SJSA1 (cell line): Measurements from ENCODE around the gene LIMCH1. TPM values are rescaled to one million over a fixed set of nuclear protein-coding genes. Genes with fewer than 3 reads are reported as not detected.
"Not testable (repeated sequence)": the region's sequence is repeated elsewhere in the genome, so short reads cannot be mapped to it uniquely, and the experiment has no call there.

ENCODE experiments used
- DNase-seq, 2 experiments: peaks; one replicate each; pipeline ENCODE4 v3.0.0-alpha.2; 2015 to 2020; ENCODE audit warnings: low spot score in 2 of 2, low read depth in 1 of 2
- H3K27ac ChIP-seq: fragments of 250-450 bp; sonication (Bioruptor Pico); 2 replicates; pipeline ENCODE4 v1.5.1; 2020; ENCODE audit warnings: mild to moderate bottlenecking, moderate library complexity
- H3K27me3 ChIP-seq: fragments of 250-450 bp; sonication (Bioruptor Pico); replicated peaks from 2 replicates; pipeline ENCODE4 v1.5.1; 2020; ENCODE audit warnings: mild to moderate bottlenecking, moderate library complexity
- H3K36me3 ChIP-seq: fragments of 250-450 bp; sonication (Bioruptor Pico); 2 replicates; pipeline ENCODE4 v1.5.1; 2020; ENCODE audit warnings: mild to moderate bottlenecking
- H3K4me1 ChIP-seq: fragments of 250-450 bp; sonication (Bioruptor Pico); replicated peaks from 2 replicates; pipeline ENCODE4 v1.6.1; 2021; ENCODE audit warnings: mild to moderate bottlenecking
- H3K4me3 ChIP-seq: fragments of 250-450 bp; sonication (Bioruptor Pico); 2 replicates; pipeline ENCODE4 v1.5.1; 2020; ENCODE audit warnings: mild to moderate bottlenecking
- H3K9me3 ChIP-seq: fragments of 250-450 bp; sonication (Bioruptor Pico); replicated peaks from 2 replicates; pipeline ENCODE4 v1.5.1; 2020; ENCODE audit warnings: mild to moderate bottlenecking
- total RNA-seq: library from RNA; depleted of rRNA; stranded (reverse); fragments of >200 nt; shearing (Covaris generic); gene quantifications from 2 replicates; pipeline ENCODE4 v1.2.3, GENCODE V29; 2014; rRNA removed

The LIMCH1 gene, protein sequence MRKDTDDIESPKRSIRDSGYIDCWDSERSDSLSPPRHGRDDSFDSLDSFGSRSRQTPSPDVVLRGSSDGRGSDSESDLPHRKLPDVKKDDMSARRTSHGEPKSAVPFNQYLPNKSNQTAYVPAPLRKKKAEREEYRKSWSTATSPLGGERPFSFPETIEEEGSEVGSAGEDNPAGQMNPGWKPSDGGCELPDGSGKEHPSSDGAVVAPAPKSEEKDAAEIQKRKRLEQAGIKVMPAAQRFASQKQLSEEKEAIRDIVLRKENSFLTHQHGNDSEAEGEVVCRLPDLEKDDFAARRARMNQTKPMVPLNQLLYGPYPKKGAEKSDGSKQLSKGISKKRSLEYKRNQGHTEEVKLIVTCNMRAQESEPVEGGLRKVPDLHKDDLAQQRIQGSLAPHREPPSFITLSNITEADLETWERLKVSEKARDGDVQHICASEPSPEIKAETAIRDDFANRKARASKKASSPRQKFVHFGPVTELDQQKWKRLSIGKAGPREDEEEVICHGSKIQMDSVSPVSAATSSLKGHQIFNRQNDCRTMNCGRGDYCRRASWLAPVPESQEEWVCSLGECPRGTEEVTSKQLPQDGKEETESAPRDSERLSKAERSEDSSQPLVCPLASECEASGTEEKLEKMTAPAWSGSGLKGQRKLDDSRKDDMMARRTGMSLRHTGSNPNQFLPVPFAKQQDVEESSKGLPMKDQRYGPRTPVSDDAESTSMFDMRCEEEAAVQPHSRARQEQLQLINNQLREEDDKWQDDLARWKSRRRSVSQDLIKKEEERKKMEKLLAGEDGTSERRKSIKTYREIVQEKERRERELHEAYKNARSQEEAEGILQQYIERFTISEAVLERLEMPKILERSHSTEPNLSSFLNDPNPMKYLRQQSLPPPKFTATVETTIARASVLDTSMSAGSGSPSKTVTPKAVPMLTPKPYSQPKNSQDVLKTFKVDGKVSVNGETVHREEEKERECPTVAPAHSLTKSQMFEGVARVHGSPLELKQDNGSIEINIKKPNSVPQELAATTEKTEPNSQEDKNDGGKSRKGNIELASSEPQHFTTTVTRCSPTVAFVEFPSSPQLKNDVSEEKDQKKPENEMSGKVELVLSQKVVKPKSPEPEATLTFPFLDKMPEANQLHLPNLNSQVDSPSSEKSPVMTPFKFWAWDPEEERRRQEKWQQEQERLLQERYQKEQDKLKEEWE (N-terminal part only)
- total RNA-seq, result 27.7 and 37.4 TPM in 2 replicates

DNA sequence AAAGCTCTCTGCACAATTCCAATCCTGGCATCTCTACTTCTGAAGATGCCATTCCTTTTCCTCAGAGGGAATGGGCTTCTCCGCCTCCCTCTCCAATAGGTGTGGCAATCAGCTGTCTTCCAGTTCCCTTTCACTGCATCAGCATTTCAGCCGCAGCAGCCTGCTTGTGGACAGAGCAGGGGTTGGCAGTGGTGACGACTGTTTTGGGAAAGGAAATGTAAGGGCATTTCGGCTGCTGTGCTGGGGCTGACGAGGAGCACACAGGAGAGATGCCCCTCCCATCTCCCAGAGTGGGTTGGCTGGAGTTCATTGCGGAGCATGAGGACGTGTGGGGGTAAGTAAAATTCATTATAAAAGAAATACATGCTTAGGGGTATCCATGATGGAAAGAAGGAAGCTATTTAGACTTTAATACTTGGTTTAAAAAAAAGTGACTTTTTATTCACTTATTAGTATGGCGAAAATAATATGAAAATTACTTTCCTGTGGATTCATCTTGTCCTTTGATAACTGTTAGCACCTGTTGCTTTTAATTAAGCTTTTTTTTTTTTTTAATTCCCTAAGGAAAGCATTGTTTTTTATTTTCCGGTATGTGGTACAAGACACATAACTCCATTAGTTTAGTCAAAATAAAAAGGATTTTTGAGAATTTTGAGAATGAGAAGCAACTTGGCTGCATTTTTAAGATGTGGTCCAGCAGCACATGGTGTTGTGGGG lies at the start of gene LIMCH1:
Gene LIMCH1 (plus strand): TSS at position 141 of the 717 bp plus-strand sequence. CDS start 67,839 bp downstream, outside the sequence.
- H3K36me3 ChIP-seq, result no peaks in the 10 kb centered on the region
- no peaks in the 10 kb centered on the region for H3K9me3 ChIP-seq
- H3K4me1 ChIP-seq, result peaks cover 33% of the 10 kb centered on the region
- DNase-seq, result peak; percentile 27 to 46
- no peaks in the 10 kb centered on the region for H3K27me3 ChIP-seq
- peak within 1 kb of the TSS; percentile 5; the same call in 1 of the 2 replicates for H3K4me3 ChIP-seq
- H3K27ac ChIP-seq, result peak within 1 kb of the TSS; percentile 21

GRCh38 chr4:41491081-41491576 lies 46.8 kb upstream of the LIMCH1 start:
- not testable (repeated sequence) for H3K4me3 ChIP-seq, H3K36me3 ChIP-seq, DNase-seq, H3K27ac ChIP-seq, H3K9me3 ChIP-seq, H3K4me1 ChIP-seq, H3K27me3 ChIP-seq

DNA sequence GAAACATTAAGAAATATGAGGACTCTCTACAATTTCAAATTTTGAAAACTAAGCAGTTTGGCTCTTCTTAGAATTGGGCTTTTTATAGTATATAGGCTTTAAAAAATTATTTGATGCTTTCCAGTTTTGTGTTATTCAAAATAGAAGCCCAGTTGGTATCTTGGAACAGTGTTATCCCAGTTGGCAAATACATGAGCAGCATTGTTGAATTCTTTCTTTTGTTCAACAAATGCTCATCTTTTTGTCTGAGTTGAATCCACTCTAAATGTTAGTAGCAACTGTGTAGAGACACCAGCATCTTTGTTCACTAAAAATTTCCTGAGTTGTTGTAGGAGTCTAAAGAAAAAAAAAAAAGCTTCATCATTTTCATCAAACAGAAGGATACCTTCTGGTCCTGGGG lies 41.0 kb upstream of the LIMCH1 start:
- H3K4me3 ChIP-seq, result no peak overlapping the region
- H3K4me1 ChIP-seq, result no peaks in the 10 kb centered on the region
- H3K27ac ChIP-seq, result no peak overlapping the region
- DNase-seq, result no peak
- no peaks in the 10 kb centered on the region for H3K36me3 ChIP-seq
- H3K27me3 ChIP-seq, result no peaks in the 10 kb centered on the region
- no peaks in the 10 kb centered on the region for H3K9me3 ChIP-seq

- H3K36me3 ChIP-seq, result no peaks in the 10 kb centered on the region
- H3K27me3 ChIP-seq, result no peaks in the 10 kb centered on the region
- DNase-seq, result no peak
- no peaks in the 10 kb centered on the region for H3K4me1 ChIP-seq
- no peak overlapping the region for H3K4me3 ChIP-seq
- H3K27ac ChIP-seq, result no peak overlapping the region
- no peaks in the 10 kb centered on the region for H3K9me3 ChIP-seq
Measured at GRCh38 chr4:41498177-41498576, 39.8 kb upstream of the LIMCH1 start.

DNA sequence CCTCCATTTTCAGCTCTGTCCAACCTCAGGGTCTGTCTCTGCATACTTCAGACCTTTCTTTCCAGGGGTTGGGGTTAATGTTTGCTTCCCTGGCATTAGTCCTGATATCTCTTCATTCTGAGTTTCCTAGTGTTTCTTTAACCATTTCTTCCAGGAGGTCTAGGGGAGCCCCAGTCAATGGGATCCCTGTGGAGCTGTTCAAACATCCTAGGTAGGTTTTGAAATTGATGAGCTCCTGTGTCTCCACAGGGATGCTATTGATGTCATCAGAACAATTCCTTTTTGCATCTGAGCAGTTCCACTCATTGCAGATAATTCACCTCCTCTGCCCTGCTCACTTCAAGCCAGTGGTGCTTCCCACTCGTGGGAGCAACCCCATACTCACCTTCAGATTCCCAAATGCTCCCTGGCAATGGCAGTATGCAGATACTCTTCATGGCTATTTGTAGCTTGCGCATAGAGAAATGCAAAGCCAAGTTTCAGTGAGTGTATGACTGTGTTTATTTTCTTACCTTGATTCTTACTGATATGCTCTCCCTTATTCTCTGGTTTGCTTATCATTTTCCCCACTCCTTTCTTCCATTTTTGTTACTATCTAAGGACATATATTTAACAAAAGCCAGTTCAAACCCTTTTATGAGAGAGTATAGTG lies 33.7 kb upstream of the LIMCH1 start:
- no peaks in the 10 kb centered on the region for H3K27me3 ChIP-seq
- no peak overlapping the region for H3K4me3 ChIP-seq
- no peak overlapping the region for H3K27ac ChIP-seq
- no peaks in the 10 kb centered on the region for H3K9me3 ChIP-seq
- peaks cover 16% of the 10 kb centered on the region for H3K4me1 ChIP-seq
- DNase-seq, result no peak
- H3K36me3 ChIP-seq, result no peaks in the 10 kb centered on the region

GRCh38 chr4:41505161-41505661 lies 32.7 kb upstream of the LIMCH1 start:
- DNase-seq, result no peak
- Histone ChIP-seq H3K36me3 (no peaks in the 10 kb centered on the region), H3K27me3 (no peaks in the 10 kb centered on the region), H3K9me3 (no peaks in the 10 kb centered on the region), H3K4me1 (peaks cover 16% of the 10 kb centered on the region), H3K27ac (no peak overlapping the region), H3K4me3 (no peak overlapping the region)

- DNase-seq, result no peak
- peaks cover 16% of the 10 kb centered on the region for H3K4me1 ChIP-seq
- no peaks in the 10 kb centered on the region for H3K36me3 ChIP-seq
- H3K27me3 ChIP-seq, result no peaks in the 10 kb centered on the region
- H3K9me3 ChIP-seq, result no peaks in the 10 kb centered on the region
- H3K4me3 ChIP-seq, result no peak overlapping the region
- H3K27ac ChIP-seq, result no peak overlapping the region
Measured at GRCh38 chr4:41506130-41506529, 31.8 kb upstream of the LIMCH1 start.

- no peaks in the 10 kb centered on the region for H3K27me3 ChIP-seq
- H3K27ac ChIP-seq, result peak overlapping the region; percentile 42; the same call in 1 of the 2 replicates
- peaks cover 16% of the 10 kb centered on the region for H3K4me1 ChIP-seq
- H3K9me3 ChIP-seq, result no peaks in the 10 kb centered on the region
- no peaks in the 10 kb centered on the region for H3K36me3 ChIP-seq
- no peak overlapping the region for H3K4me3 ChIP-seq
- no peak for DNase-seq
Measured at GRCh38 chr4:41507291-41507947, 30.5 kb upstream of the LIMCH1 start.

DNA sequence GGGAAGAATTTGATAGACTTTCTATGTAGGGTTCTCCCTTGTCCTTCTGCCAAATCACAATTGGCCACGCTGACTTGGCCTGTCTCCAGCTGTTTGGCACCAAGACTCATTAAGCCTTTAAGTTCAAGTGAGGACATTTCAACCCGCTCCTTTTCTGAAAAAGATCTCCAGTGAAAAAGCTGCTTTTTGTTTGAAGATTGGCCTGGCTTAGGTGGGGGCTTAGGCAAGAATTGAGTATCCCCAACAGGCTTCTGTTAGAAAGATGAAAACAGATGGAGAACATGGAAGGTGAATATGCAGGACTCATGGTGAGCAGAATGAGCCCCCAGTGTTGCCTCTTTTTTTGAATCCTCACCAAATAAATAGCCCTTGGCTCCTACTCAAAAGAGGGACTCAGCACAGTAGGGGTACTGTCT lies 28.5 kb upstream of the LIMCH1 start:
- no peak for DNase-seq
- Histone ChIP-seq H3K27ac (no peak overlapping the region), H3K4me1 (peaks cover 16% of the 10 kb centered on the region), H3K9me3 (no peaks in the 10 kb centered on the region), H3K27me3 (no peaks in the 10 kb centered on the region), H3K4me3 (no peak overlapping the region), H3K36me3 (no peaks in the 10 kb centered on the region)

DNA sequence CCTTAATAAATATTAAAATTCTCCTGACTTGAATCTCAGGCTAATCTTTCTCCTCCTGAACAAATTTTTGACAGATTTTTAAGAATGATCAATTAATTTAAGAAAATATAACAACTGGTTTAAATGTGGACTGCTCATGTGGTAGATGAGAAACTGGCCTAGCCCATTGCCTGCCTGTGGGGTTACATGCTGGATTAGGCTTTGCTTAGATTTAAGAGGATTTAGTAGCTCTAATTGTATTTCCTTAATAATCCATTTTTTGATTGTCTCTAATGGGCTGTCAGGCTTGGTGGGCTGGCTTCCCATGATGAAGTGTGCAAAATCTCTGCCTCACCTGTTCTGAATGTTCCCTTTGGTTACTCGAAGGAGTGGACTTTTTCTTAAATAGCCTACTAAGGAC lies 27.8 kb upstream of the LIMCH1 start:
- Histone ChIP-seq H3K36me3 (no peaks in the 10 kb centered on the region), H3K27ac (no peak overlapping the region), H3K27me3 (no peaks in the 10 kb centered on the region), H3K9me3 (no peaks in the 10 kb centered on the region), H3K4me1 (peaks cover 14% of the 10 kb centered on the region), H3K4me3 (no peak overlapping the region)
- DNase-seq, result no peak

GRCh38 chr4:41512136-41512535 lies 25.8 kb upstream of the LIMCH1 start:
- H3K27ac ChIP-seq, result no peak overlapping the region
- DNase-seq, result no peak
- H3K27me3 ChIP-seq, result no peaks in the 10 kb centered on the region

GRCh38 chr4:41512596-41512995 lies 25.4 kb upstream of the LIMCH1 start:
- Histone ChIP-seq H3K27ac (no peak overlapping the region), H3K9me3 (no peaks in the 10 kb centered on the region), H3K27me3 (no peaks in the 10 kb centered on the region), H3K36me3 (no peaks in the 10 kb centered on the region), H3K4me1 (no peaks in the 10 kb centered on the region), H3K4me3 (no peak overlapping the region)
- no peak for DNase-seq

More at GRCh38 chr4:41512136-41512535, 25.8 kb upstream of the LIMCH1 start:
- Histone ChIP-seq H3K36me3 (no peaks in the 10 kb centered on the region), H3K4me3 (no peak overlapping the region), H3K4me1 (peaks cover 4% of the 10 kb centered on the region), H3K9me3 (no peaks in the 10 kb centered on the region)
